HepG2 (cell line): ENCODE results near the gene FRMD6. TPM values are rescaled to one million over a fixed set of nuclear protein-coding genes. Genes with fewer than 3 reads are reported as not detected.

Experiments
- AGO2 ChIP-seq: fragments of 200-400 bp; formaldehyde crosslinking; optimal IDR thresholded peaks from 2 replicates; pipeline ENCODE3; 2017; ENCODE audit warnings: mild to moderate bottlenecking, low read depth, low read length, moderate library complexity
- BCL6 ChIP-seq: IDR thresholded peaks from 2 replicates; pipeline ENCODE4 v1.6.1; 2016; ENCODE audit warnings: missing genetic modification reagents, missing compliant biosample characterization
- BORCS8-MEF2B ChIP-seq: sonication (generic); formaldehyde crosslinking; IDR thresholded peaks from 2 replicates; pipeline ENCODE4 v1.8.0; 2022; ENCODE audit warnings: mild to moderate bottlenecking, missing genetic modification reagents
- CBX2 ChIP-seq, 2 experiments: fragments of 200-600 bp in 1 of 2; sonication (generic); formaldehyde crosslinking in 1 of 2; IDR thresholded peaks; 2 replicates each; pipeline versions ENCODE4 v1.7.0 to v1.8.1; 2018 to 2022; ENCODE audit warnings: low read depth in 2 of 2, low read length in 1 of 2, mild to moderate bottlenecking in 1 of 2, missing genetic modification reagents in 1 of 2
- GATAD2A ChIP-seq: IDR thresholded peaks from 2 replicates; pipeline ENCODE4 v1.6.1; 2016
- JARID2 ChIP-seq: sonication (generic); formaldehyde crosslinking; IDR thresholded peaks from 2 replicates; pipeline ENCODE4 v1.8.1; 2023; ENCODE audit warnings: missing genetic modification reagents, inconsistent platforms; ENCODE audit not compliant: insufficient replicate concordance
- NFATC3 ChIP-seq: sonication (generic); formaldehyde crosslinking; IDR thresholded peaks from 2 replicates; pipeline ENCODE4 v1.5.1; 2020; ENCODE audit warnings: mild to moderate bottlenecking, missing genetic modification reagents
- POGZ ChIP-seq: sonication (generic); formaldehyde crosslinking; IDR thresholded peaks from 2 replicates; pipeline ENCODE4 v1.4.0; 2020; ENCODE audit warnings: mild to moderate bottlenecking, missing genetic modification reagents
- POLR2A ChIP-seq, 2 experiments: IDR thresholded peaks; 2 replicates each; pipeline ENCODE4 v1.6.1; 2011; ENCODE audit warnings: low read depth in 2 of 2, low read length in 2 of 2, mild to moderate bottlenecking in 1 of 2, moderate library complexity in 1 of 2; ENCODE audit not compliant: insufficient read depth in 1 of 2
- RFX1 ChIP-seq: fragments of 450-650 bp; IDR thresholded peaks from 2 replicates; pipeline ENCODE4 v1.6.1; 2017
- ZKSCAN1 ChIP-seq: fragments of 150-350 bp; IDR thresholded peaks from 2 replicates; pipeline ENCODE4 v1.6.1; 2014; ENCODE audit warnings: low read length
- ZNF136 ChIP-seq: sonication (generic); formaldehyde crosslinking; IDR thresholded peaks from 2 replicates; pipeline ENCODE4 v1.8.1; 2022; ENCODE audit warnings: low read depth, mild to moderate bottlenecking, moderate library complexity, missing genetic modification reagents
- ZNF143 ChIP-seq: sonication (generic); formaldehyde crosslinking; IDR thresholded peaks from 2 replicates; pipeline ENCODE4 v1.4.0; 2020; ENCODE audit warnings: missing genetic modification reagents
- ZNF326 ChIP-seq: sonication (generic); formaldehyde crosslinking; IDR thresholded peaks from 2 replicates; pipeline ENCODE4 v1.4.0; 2020; ENCODE audit warnings: missing genetic modification reagents, borderline replicate concordance
- ZNF460 ChIP-seq: sonication (generic); formaldehyde crosslinking; IDR thresholded peaks from 2 replicates; pipeline ENCODE4 v1.5.1; 2020; ENCODE audit warnings: missing genetic modification reagents, mild to moderate bottlenecking, borderline replicate concordance
- ZNF550 ChIP-seq: sonication (generic); formaldehyde crosslinking; IDR thresholded peaks from 2 replicates; pipeline ENCODE4 v1.4.0; 2020; ENCODE audit warnings: mild to moderate bottlenecking, missing genetic modification reagents, borderline replicate concordance
- ZNF724P ChIP-seq: sonication (generic); formaldehyde crosslinking; IDR thresholded peaks from 2 replicates; pipeline ENCODE4 v1.8.0; 2022; ENCODE audit warnings: missing genetic modification reagents, borderline replicate concordance
- ZSCAN20 ChIP-seq: sonication (generic); formaldehyde crosslinking; IDR thresholded peaks from 2 replicates; pipeline ENCODE4 v1.4.0; 2020; ENCODE audit warnings: missing genetic modification reagents, mild to moderate bottlenecking, borderline replicate concordance
- ZSCAN29 ChIP-seq: sonication (generic); formaldehyde crosslinking; conservative IDR thresholded peaks from 2 replicates; pipeline ENCODE4 v1.4.0; 2020; ENCODE audit warnings: mild to moderate bottlenecking, missing genetic modification reagents
- polyA plus RNA-seq, 8 experiments: library from polyadenylated mRNA; depleted of rRNA in 3 of 8; stranded (reverse) in 7 of 8; unstranded in 1 of 8; fragments of >200 nt; fragmentation: Illumina TruSeq in 4 of 8; extraction: Trizol in 4 of 8; gene quantifications; 2 replicates each; pipeline versions ENCODE4 v1.2.1 to v1.2.3, GENCODE V29; 2011 to 2016; ENCODE audit warnings: low read depth in 4 of 8, missing spikeins in 1 of 8, mixed read lengths in 1 of 8; ENCODE audit not compliant: insufficient read depth in 1 of 8
- total RNA-seq, 5 experiments: library from RNA; depleted of rRNA; stranded (reverse); fragments of >200 nt; fragmentation: Illumina TruSeq; extraction: Trizol; gene quantifications; 2 replicates each; pipeline ENCODE4 v1.2.3, GENCODE V29; 2016; ENCODE audit warnings: low read depth in 1 of 5
- TF ChIP-seq, protein P1 (sequence below): sonication (generic); formaldehyde crosslinking; IDR thresholded peaks from 2 replicates; pipeline ENCODE4 v1.5.0; 2020; ENCODE audit warnings: mild to moderate bottlenecking, missing genetic modification reagents, borderline replicate concordance
- TF ChIP-seq, protein P2 (sequence below): sonication (generic); formaldehyde crosslinking; conservative IDR thresholded peaks from 2 replicates; pipeline ENCODE4 v1.4.0; 2020; ENCODE audit warnings: mild to moderate bottlenecking, missing genetic modification reagents, moderate library complexity
- TF ChIP-seq, protein P3 (sequence below): sonication (generic); formaldehyde crosslinking; IDR thresholded peaks from 2 replicates; pipeline ENCODE4 v1.5.1; 2020; ENCODE audit warnings: missing genetic modification reagents, mild to moderate bottlenecking, borderline replicate concordance

FRMD6 gene
- total and polyA plus RNA-seq, 2 of the 13 experiments (the other 11 are each of a cell fraction or from before 2014, with no cell fraction given) = 2.4 to 5.4 TPM

DNA sequence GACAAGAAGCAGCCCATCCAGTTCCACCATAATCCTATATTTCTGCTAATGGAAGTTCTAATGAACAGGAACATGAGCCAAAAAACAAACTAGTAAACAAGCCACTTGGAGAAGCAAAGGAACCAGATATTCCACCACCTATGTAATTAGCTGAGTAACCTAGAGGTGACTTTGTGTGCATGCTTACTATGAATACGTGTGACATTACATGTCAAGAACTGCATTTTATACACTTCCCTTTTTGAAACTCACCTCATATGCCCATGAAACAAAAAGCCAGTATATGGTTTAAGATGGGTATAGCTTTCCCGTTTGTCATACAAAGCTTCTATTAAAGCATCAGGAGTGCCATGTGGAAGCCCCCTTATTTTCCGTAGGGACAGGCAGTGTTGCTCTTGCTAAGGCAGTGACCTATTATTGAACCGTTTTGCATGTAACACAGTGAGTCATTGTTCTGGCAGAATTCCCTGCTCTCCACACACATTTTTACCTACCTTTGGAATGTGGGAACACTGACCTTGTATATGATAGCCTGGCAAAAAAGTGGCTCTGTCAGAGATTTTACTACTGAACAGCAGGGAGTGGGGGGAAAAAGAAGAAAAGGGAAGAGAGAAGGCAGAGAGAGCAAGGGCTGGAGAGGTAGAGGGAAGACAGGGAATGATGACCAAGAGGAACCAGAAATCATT, 34.8 kb upstream of the FRMD6 start (continued):
- TF ChIP-seq CBX2 (IDR thresholded peaks at IDR 0.05; ENCODE audit: low read depth, low read length) = no peak
- TF ChIP-seq CBX2 (CRISPR knock-in tag; IDR thresholded peaks at IDR 0.05; ENCODE audit: low read depth) = no peak
- TF ChIP-seq, protein P1, sequence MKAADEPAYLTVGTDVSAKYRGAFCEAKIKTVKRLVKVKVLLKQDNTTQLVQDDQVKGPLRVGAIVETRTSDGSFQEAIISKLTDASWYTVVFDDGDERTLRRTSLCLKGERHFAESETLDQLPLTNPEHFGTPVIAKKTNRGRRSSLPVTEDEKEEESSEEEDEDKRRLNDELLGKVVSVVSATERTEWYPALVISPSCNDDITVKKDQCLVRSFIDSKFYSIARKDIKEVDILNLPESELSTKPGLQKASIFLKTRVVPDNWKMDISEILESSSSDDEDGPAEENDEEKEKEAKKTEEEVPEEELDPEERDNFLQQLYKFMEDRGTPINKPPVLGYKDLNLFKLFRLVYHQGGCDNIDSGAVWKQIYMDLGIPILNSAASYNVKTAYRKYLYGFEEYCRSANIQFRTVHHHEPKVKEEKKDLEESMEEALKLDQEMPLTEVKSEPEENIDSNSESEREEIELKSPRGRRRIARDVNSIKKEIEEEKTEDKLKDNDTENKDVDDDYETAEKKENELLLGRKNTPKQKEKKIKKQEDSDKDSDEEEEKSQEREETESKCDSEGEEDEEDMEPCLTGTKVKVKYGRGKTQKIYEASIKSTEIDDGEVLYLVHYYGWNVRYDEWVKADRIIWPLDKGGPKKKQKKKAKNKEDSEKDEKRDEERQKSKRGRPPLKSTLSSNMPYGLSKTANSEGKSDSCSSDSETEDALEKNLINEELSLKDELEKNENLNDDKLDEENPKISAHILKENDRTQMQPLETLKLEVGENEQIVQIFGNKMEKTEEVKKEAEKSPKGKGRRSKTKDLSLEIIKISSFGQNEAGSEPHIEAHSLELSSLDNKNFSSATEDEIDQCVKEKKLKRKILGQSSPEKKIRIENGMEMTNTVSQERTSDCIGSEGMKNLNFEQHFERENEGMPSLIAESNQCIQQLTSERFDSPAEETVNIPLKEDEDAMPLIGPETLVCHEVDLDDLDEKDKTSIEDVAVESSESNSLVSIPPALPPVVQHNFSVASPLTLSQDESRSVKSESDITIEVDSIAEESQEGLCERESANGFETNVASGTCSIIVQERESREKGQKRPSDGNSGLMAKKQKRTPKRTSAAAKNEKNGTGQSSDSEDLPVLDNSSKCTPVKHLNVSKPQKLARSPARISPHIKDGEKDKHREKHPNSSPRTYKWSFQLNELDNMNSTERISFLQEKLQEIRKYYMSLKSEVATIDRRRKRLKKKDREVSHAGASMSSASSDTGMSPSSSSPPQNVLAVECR = no peak
- TF ChIP-seq BORCS8-MEF2B (CRISPR knock-in tag) = no peak
- no peak for TF ChIP-seq ZNF724P (CRISPR knock-in tag)
- TF ChIP-seq BCL6 (CRISPR knock-in tag) = no peak
- TF ChIP-seq POLR2A (IDR thresholded peaks at IDR 0.05; ENCODE audit: insufficient read depth in 1 of 2, low read depth in 2 of 2, low read length in 2 of 2) = no peak
- TF ChIP-seq ZSCAN20 (CRISPR knock-in tag) = no peak
- no peak for TF ChIP-seq RFX1
- TF ChIP-seq AGO2 = no peak
- TF ChIP-seq ZNF143 (CRISPR knock-in tag) = no peak
- no peak for TF ChIP-seq JARID2 (CRISPR knock-in tag)
- TF ChIP-seq, protein P2, sequence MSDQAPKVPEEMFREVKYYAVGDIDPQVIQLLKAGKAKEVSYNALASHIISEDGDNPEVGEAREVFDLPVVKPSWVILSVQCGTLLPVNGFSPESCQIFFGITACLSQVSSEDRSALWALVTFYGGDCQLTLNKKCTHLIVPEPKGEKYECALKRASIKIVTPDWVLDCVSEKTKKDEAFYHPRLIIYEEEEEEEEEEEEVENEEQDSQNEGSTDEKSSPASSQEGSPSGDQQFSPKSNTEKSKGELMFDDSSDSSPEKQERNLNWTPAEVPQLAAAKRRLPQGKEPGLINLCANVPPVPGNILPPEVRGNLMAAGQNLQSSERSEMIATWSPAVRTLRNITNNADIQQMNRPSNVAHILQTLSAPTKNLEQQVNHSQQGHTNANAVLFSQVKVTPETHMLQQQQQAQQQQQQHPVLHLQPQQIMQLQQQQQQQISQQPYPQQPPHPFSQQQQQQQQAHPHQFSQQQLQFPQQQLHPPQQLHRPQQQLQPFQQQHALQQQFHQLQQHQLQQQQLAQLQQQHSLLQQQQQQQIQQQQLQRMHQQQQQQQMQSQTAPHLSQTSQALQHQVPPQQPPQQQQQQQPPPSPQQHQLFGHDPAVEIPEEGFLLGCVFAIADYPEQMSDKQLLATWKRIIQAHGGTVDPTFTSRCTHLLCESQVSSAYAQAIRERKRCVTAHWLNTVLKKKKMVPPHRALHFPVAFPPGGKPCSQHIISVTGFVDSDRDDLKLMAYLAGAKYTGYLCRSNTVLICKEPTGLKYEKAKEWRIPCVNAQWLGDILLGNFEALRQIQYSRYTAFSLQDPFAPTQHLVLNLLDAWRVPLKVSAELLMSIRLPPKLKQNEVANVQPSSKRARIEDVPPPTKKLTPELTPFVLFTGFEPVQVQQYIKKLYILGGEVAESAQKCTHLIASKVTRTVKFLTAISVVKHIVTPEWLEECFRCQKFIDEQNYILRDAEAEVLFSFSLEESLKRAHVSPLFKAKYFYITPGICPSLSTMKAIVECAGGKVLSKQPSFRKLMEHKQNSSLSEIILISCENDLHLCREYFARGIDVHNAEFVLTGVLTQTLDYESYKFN (CRISPR knock-in tag) = peak; percentile 66
- no peak for TF ChIP-seq ZNF460 (CRISPR knock-in tag)
- TF ChIP-seq, protein P3, sequence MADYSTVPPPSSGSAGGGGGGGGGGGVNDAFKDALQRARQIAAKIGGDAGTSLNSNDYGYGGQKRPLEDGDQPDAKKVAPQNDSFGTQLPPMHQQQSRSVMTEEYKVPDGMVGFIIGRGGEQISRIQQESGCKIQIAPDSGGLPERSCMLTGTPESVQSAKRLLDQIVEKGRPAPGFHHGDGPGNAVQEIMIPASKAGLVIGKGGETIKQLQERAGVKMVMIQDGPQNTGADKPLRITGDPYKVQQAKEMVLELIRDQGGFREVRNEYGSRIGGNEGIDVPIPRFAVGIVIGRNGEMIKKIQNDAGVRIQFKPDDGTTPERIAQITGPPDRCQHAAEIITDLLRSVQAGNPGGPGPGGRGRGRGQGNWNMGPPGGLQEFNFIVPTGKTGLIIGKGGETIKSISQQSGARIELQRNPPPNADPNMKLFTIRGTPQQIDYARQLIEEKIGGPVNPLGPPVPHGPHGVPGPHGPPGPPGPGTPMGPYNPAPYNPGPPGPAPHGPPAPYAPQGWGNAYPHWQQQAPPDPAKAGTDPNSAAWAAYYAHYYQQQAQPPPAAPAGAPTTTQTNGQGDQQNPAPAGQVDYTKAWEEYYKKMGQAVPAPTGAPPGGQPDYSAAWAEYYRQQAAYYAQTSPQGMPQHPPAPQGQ (CRISPR knock-in tag) = no peak
- TF ChIP-seq NFATC3 = no peak
- no peak for TF ChIP-seq ZNF136 (CRISPR knock-in tag)
- no peak for TF ChIP-seq ZSCAN29
- no peak for TF ChIP-seq POGZ (CRISPR knock-in tag)
- TF ChIP-seq ZKSCAN1 = no peak
- peak; percentile 64; the same call in 1 of the 2 replicates for TF ChIP-seq GATAD2A (CRISPR knock-in tag)
- TF ChIP-seq ZNF550 (CRISPR knock-in tag) = no peak
- no peak for TF ChIP-seq ZNF326 (CRISPR knock-in tag)
